Skeletal muscle satellite cell (primary cell): ENCODE data around the gene EBF4.
A peak's percentile ranks its signal among the peaks of the same experiment; 100 is the strongest.
"Not testable (repeated sequence)": the region's sequence is repeated elsewhere in the genome, so short reads cannot be mapped to it uniquely, and the experiment has no call there.

Experiments
- H3K27me3 ChIP-seq: 2 replicates; pipeline ENCODE4 v1.7.0; 2013; ENCODE audit warnings: low read length; ENCODE audit not compliant: control insufficient read depth, insufficient read depth
- H3K36me3 ChIP-seq: 2 replicates; pipeline ENCODE4 v1.7.0; 2013; ENCODE audit warnings: mild to moderate bottlenecking, control low read depth, low read length; ENCODE audit not compliant: insufficient read depth
- H3K4me1 ChIP-seq: 2 replicates; pipeline ENCODE4 v1.7.0; 2013; ENCODE audit warnings: low read length; ENCODE audit not compliant: control insufficient read depth, insufficient read depth
- H3K4me2 ChIP-seq: 2 replicates; pipeline ENCODE4 v1.7.0; 2013; ENCODE audit warnings: mild to moderate bottlenecking, low read length
- H3K4me3 ChIP-seq: 2 replicates; pipeline ENCODE4 v1.7.0; 2013; ENCODE audit warnings: low read length
- H3K9ac ChIP-seq: 2 replicates; pipeline ENCODE4 v1.7.0; 2013; ENCODE audit warnings: mild to moderate bottlenecking, low read depth, low read length, moderate library complexity
- H3K9me3 ChIP-seq: replicated peaks from 2 replicates; pipeline ENCODE4 v1.7.0; 2013; ENCODE audit warnings: mild to moderate bottlenecking, control low read depth, low read length

The EBF4 gene

DNA sequence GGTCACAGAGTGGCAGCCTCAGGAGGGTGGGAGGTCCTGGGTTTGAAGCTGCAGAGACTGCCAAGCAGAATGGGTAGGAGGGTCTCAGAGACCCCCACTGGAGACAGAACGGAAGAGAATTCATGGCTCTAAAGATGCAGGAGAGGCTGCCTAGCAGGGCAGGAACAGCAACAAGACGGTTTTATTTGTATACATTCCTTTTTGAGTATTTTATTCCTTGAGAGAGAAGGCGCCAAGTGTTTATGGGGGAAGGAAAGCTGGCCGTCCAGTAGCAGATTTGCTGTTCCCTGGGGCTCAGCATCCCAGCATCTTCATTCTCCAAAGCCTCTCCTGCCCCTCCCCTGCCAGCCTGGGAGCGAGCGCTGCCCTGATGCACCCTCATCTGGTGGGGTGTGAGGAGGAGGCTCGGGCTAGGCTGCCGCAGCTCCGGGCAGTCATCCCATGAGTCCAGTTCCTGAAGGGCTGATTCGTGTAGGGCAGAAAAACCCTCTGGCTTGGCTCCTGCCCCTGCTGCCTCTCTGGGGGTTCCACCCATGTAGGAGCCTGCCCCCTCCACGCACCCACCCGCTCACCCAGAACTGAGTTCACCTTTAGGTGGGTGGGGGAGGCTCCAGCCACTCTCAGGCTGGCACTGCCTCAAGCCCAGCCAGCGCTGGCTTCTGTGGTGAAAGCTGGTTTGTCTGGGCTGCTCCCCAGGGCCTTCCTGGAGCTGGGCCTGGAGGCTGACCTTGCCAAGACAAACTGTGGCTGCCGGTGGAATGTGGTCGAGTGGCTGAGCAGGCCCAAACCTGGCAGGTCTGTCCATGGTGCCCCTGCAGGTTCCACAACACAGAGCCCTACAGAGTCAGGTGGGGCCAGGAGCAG, 75.4 kb downstream of the EBF4 start:
- Histone ChIP-seq H3K4me2 (peak overlapping the region; percentile 32), H3K4me3 (no peak overlapping the region), H3K36me3 (no peaks in the 10 kb centered on the region), H3K9ac (no peak overlapping the region), H3K4me1 (peaks cover 13% of the 10 kb centered on the region), H3K9me3 (no peaks in the 10 kb centered on the region), H3K27me3 (peaks cover 67% of the 10 kb centered on the region)

- H3K36me3 ChIP-seq = no peaks in the 10 kb centered on the region
- H3K9ac ChIP-seq = no peak overlapping the region
- no peaks in the 10 kb centered on the region for H3K9me3 ChIP-seq
- no peak overlapping the region for H3K4me3 ChIP-seq
- H3K4me1 ChIP-seq = peaks cover 13% of the 10 kb centered on the region
- peaks cover 64% of the 10 kb centered on the region for H3K27me3 ChIP-seq
- H3K4me2 ChIP-seq = no peak overlapping the region
Observed at GRCh38 chr20:2768632-2769015, 76.0 kb downstream of the EBF4 start.

DNA sequence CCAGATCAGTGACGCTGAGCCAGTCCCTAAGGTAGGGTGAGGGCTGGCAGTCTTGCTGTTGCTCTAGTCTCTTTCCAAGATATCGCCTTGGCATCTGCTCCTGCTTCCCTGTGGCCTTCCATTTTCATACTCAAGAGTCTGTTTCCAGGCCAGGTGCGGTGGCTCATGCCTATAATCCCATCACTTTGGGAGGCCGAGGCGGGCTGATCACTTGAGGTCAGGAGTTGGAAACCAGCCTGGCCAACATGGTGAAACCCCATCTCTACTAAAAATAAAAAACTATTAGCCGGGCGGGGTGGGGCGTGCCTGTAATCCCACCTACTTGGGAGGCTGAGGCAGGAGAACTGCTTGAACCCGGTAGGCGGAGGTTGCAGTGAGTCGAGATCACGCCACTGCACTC, 77.5 kb downstream of the EBF4 start:
- H3K4me2 ChIP-seq, H3K9me3 ChIP-seq, H3K9ac ChIP-seq, H3K36me3 ChIP-seq, H3K4me3 ChIP-seq: not testable (repeated sequence)
- H3K27me3 ChIP-seq = peaks cover 56% of the 10 kb centered on the region
- H3K4me1 ChIP-seq = peaks cover 13% of the 10 kb centered on the region

GRCh38 chr20:2771631-2772080, 79.1 kb downstream of the EBF4 start:
- Histone ChIP-seq H3K36me3 (no peaks in the 10 kb centered on the region), H3K27me3 (peaks cover 55% of the 10 kb centered on the region), H3K4me1 (peaks cover 13% of the 10 kb centered on the region), H3K4me3 (no peak overlapping the region), H3K4me2 (no peak overlapping the region), H3K9me3 (no peaks in the 10 kb centered on the region), H3K9ac (no peak overlapping the region)

- no peaks in the 10 kb centered on the region for H3K9me3 ChIP-seq
- no peak overlapping the region for H3K4me2 ChIP-seq
- no peaks in the 10 kb centered on the region for H3K4me1 ChIP-seq
- H3K9ac ChIP-seq = no peak overlapping the region
- H3K36me3 ChIP-seq = no peaks in the 10 kb centered on the region
- H3K4me3 ChIP-seq = no peak overlapping the region
- H3K27me3 ChIP-seq = peaks cover 51% of the 10 kb centered on the region
Observed at GRCh38 chr20:2773812-2774211, 81.2 kb downstream of the EBF4 start.

GRCh38 chr20:2775139-2775538, 82.6 kb downstream of the EBF4 start:
- Histone ChIP-seq H3K9ac (no peak overlapping the region), H3K4me2 (no peak overlapping the region), H3K36me3 (no peaks in the 10 kb centered on the region), H3K9me3 (no peaks in the 10 kb centered on the region), H3K27me3 (peaks cover 44% of the 10 kb centered on the region), H3K4me1 (no peaks in the 10 kb centered on the region), H3K4me3 (no peak overlapping the region)

- H3K9me3 ChIP-seq = no peaks in the 10 kb centered on the region
- no peaks in the 10 kb centered on the region for H3K4me1 ChIP-seq
- H3K9ac ChIP-seq = no peak overlapping the region
- H3K27me3 ChIP-seq = peaks cover 47% of the 10 kb centered on the region
- H3K4me2 ChIP-seq = no peak overlapping the region
- H3K36me3 ChIP-seq = no peaks in the 10 kb centered on the region
- H3K4me3 ChIP-seq = no peak overlapping the region
Observed at GRCh38 chr20:2778602-2779321, 86.2 kb downstream of the EBF4 start.

- H3K27me3 ChIP-seq = peaks cover 54% of the 10 kb centered on the region
- H3K4me2 ChIP-seq = no peak overlapping the region
- no peak overlapping the region for H3K4me3 ChIP-seq
- H3K36me3 ChIP-seq = no peaks in the 10 kb centered on the region
- H3K9ac ChIP-seq = no peak overlapping the region
- no peaks in the 10 kb centered on the region for H3K4me1 ChIP-seq
- H3K9me3 ChIP-seq = no peaks in the 10 kb centered on the region
Observed at GRCh38 chr20:2780948-2781347, 88.4 kb downstream of the EBF4 start.

- Histone ChIP-seq H3K4me1 (no peaks in the 10 kb centered on the region), H3K9ac (no peak overlapping the region), H3K36me3 (no peaks in the 10 kb centered on the region), H3K27me3 (peaks cover 62% of the 10 kb centered on the region), H3K4me3 (no peak overlapping the region), H3K4me2 (no peak overlapping the region), H3K9me3 (no peaks in the 10 kb centered on the region)
Observed at GRCh38 chr20:2783908-2784566, 91.5 kb downstream of the EBF4 start.

GRCh38 chr20:2793471-2793870, 100.9 kb downstream of the EBF4 start:
- Histone ChIP-seq H3K27me3 (peaks cover 77% of the 10 kb centered on the region), H3K36me3 (no peaks in the 10 kb centered on the region), H3K9ac (no peak overlapping the region), H3K4me1 (no peaks in the 10 kb centered on the region), H3K4me3 (no peak overlapping the region), H3K4me2 (no peak overlapping the region), H3K9me3 (no peaks in the 10 kb centered on the region)

- H3K36me3 ChIP-seq = no peaks in the 10 kb centered on the region
- no peaks in the 10 kb centered on the region for H3K9me3 ChIP-seq
- H3K4me1 ChIP-seq = no peaks in the 10 kb centered on the region
- peaks cover 79% of the 10 kb centered on the region for H3K27me3 ChIP-seq
- no peak overlapping the region for H3K4me3 ChIP-seq
- H3K9ac ChIP-seq = no peak overlapping the region
- H3K4me2 ChIP-seq = no peak overlapping the region
Observed at GRCh38 chr20:2794202-2794748, 101.7 kb downstream of the EBF4 start.
